Measurements from ENCODE around the gene ADGRF4.

The ADGRF4 gene, protein sequence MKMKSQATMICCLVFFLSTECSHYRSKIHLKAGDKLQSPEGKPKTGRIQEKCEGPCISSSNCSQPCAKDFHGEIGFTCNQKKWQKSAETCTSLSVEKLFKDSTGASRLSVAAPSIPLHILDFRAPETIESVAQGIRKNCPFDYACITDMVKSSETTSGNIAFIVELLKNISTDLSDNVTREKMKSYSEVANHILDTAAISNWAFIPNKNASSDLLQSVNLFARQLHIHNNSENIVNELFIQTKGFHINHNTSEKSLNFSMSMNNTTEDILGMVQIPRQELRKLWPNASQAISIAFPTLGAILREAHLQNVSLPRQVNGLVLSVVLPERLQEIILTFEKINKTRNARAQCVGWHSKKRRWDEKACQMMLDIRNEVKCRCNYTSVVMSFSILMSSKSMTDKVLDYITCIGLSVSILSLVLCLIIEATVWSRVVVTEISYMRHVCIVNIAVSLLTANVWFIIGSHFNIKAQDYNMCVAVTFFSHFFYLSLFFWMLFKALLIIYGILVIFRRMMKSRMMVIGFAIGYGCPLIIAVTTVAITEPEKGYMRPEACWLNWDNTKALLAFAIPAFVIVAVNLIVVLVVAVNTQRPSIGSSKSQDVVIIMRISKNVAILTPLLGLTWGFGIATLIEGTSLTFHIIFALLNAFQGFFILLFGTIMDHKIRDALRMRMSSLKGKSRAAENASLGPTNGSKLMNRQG
- total RNA-seq: 0.09 to 0.20 reads per million in 2 donors

DNA sequence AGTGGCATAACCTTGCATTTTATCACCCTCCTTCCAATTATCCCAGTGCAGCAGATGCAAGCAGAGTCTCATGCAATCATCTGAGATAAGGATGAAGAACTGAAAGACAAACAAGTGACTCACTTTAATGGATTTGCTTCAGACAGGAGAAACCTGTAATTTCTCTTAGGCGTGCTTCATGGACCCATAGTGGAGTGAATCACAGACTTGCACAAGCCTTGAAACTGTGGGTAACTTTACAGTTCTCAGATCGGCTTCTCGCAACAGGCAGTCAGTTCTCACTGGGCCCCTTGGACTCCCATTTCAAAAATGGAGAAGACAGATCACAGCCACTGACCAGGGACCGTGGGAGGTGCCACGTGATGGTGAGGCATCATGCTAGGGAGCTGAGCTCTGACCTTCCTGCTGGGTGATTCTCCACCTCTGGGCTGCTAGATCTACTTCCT is at the start of gene ADGRF4:
Gene ADGRF4 (plus strand): TSS at position 239 of the 446 bp plus-strand sequence. CDS start 8,666 bp downstream, outside the sequence.
- DNase-seq: no peak

DNA sequence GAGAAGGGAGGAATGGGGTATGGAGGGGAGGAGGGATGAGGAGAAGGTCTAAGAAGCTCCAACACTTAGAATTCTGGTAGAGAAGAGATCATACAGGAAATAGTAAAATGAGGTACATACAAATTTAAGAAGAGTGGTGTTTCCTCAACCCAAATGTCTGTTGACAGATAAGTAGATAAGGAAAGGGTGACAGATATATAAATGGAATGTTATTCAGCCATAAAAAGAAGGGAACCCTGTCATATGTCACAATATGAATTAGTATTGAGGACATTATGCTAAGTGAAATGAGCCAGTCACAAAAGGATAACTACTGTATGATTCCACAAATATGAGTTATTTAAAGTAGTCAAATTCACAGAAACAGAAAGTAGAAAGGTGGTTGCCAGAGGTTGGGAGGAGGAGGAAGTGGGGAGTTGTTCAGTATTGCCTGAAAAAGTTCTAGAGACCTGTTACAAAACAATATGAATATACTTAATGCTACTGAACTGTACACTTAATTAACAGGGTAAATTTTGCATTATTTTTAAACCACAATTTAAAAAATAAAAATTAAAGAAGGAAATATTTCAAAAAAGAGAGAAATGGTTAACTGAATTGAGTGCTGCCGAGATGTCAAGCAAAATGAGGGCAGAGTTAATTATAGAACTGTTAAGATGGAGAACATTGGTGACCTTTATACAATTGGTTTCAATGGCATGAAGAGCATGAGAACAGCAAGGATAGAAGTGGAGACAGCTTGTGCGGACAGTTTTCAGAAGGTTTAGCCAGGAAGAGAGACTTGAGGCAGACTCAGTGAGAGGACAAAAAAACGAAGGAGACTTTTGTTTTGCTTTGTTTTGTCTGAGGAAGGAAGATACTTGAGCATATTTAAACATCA is 47.6 kb upstream of the ADGRF4 start:
- DNase-seq: no peak

DNA sequence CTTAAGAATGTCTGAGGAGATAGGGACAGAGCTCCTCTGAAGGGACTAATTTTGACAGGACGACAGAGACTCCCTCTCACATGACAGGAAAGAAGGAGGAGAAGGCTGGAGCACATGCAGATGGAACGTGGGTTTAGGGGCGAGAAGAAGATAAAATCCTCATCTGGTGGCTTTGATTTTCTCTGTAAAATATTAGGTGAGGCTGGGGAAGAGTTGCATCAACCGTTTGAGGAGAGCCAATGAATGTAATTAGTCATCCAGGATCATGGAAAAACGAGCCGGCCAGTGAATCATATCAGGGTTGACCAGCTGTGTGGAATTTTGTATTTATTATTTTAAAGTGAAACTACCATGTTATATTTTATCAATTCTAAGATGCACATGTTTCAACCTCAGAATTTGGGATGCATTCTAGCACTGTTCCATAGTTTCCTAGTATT is 46.9 kb upstream of the ADGRF4 start:
- DNase-seq: no peak

DNA sequence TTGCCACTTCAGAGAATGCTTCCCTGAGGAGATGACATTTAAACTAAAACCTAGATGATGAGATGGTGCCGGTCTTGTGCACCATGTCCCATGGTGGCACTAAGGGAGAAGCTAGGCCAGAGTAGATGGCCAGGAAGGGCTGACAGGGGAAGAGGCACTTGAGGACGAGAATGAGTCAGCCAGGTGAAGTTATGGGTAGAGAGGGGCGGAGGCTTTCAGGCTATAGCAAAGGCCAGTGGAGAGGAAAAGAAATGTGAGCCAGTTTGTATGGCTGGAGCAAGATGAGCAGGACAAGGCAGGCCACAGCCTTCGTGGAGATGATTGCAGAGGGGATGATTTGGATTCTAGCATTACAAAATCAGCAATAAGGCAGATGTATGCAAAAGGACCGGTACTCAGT is 44.7 kb upstream of the ADGRF4 start:
- no peak for DNase-seq

DNA sequence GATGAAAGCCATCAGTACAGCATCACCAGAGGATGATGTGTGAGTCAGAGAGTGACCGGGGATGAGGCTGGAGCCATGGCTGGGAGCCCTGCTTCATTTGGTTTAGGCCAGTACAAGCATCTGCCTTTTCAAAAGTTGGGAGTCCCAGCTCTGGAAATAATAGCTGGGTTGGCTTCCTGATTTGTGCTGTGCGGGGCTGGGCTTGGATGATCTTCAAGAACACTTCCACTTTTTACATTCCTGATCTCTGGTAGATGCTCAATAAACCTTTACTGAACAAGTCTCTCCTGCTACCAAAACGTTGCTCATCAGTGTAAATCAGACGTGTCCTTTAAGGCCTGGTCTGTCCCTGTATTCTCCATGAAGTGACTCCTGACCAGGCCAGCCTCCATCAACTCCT is 44.1 kb upstream of the ADGRF4 start:
- no peak for DNase-seq

DNA sequence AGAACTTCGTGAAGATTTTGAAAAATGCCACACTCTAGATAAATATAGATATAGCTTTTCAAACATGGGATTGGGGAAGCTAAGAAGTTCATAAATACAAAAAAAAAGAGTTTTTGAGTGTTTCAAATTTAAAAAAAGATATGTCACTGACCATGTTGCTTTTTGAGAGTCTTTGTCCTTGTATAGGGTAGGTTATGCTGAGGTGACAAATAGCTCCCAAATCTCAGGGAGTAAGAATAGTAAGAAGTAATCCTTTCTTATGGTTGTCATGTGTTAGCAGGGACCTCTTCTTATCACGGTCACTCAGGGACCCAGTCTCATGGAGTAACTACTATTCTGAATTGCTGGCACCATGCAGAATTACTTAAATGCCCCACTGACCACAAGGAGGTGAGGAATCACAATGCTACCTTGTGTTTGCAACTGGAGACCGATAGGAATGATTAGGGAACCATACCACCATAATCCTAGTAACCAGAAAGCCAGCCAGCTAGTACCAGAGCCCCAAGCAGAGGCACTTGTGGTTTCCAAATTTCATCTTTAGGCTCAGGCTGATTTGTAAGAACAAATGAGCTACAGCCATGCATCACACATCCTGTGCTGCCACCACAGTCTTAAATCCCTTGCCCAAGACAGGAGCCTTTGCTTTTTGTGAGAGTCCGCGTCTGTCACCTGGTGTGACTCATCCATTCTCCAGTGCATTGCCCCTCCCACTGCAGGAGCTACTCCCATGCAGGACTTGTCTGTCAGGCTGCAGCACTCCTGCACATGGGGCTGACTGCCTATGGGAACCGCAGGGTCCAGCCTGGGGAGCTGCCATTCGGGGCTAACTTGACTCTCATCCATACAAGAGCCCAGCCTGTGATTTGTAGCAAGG is 42.4 kb upstream of the ADGRF4 start:
- no peak for DNase-seq

DNA sequence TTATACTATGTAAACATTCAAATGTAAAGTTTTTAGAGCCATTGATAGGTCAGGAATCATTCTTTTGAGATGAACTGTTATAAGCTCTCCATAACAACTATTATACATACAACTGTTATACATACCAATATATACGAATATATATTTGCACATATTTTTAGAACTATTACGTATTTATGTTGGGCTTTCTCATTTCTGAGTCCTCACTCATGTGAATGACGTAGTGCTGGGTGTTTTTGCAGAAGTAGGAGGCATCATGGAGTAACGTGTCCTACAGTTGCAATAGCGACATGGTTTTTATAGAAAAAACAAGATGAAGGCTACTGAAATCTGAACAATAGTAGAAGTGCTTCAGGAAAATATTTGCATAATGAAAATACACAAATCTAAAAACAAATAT is 36.4 kb upstream of the ADGRF4 start:
- no peak for DNase-seq

DNA sequence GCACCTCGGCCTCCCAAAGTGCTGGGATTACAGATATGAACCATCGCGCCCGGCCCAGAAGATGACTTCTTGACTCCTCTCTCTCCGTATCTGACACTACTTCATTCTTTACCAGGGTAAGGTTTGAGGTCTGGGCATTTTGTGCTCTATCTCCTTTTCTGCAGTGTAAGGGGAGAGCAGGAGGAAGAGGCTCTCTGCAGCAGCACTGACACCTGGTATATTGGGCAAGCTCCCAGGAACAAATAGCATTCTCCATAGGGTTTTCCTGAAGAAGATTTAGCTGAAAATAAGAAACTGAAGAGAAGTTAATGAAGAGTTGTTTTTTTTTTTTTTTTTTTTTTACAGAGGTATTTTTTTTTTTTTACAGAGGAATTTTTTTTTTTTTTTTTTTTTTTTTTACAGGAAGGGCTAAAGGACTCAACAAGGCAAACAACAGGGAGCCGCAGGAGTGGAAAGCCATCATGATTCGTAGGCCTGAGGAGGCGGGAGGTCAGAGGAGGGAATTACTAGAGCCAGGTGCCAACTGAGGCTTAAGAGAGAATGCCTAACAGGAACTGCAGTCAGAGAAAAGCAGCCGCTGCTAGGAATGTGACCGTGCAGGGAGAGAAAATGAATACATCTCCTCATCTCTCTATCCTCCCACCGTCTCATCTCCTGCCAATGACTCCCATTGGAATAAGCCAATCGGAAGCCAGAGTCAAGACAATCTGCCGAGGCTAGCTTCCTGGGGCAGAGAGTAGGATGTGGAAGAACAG is 34.7 kb upstream of the ADGRF4 start:
- no peak for DNase-seq

DNA sequence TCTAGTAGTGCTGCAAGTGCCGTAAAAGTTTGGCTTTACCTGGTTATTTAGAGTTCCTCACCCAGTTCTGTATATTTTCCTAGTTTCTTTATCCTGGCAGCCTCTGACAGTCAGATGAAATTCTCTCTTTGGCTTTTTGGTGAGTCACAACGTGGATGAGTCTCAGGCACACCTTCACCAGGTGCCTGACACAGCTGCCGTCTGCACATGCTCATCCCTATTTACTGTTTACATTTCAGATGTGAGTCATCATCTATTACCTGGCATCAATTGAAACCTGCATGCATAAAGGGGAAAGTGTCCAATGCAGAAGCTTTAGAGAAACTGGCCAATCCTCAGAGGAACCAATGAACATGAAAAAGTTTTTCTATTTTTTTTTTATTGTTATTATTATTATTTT is 33.3 kb upstream of the ADGRF4 start:
- DNase-seq: no peak

DNA sequence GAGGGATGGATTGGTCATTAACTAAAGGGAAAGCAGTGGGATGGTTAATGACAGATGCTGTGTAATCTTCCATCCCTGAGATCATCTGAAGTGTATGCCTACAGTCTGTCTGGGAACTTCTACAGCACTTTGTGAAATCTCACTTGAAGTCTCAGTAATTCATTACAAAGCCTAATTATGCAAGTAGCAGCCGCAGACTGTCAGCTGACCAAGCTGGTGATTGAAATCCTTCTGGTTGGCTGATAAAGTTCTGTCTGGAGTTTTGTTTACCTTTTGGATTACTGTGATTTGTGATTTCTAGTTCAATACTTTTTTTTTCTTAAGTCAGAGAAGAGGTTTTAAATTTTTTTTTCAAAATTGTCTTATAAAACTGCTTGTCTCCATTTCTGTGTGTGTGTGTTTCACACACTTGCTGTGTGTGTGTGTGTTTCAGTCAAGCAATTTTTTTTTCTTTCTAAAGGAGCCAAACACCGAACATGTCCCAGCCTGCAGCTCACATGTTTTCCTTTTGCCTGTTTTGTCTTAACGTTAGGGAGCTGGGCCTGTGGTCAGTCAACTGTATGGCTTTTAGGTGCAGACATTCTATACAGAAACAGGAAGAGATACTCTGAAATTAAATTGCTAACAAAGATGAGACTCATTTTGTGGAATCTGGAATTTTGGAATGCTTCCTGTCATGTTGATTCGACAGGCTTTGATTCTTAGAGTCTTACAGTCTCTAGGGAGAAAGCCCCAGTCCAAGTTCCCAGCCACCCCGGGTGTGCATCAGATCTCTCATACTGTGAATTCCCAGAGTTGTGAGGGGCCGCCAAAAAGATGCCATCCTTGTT is 28.5 kb upstream of the ADGRF4 start:
- no peak for DNase-seq

DNA sequence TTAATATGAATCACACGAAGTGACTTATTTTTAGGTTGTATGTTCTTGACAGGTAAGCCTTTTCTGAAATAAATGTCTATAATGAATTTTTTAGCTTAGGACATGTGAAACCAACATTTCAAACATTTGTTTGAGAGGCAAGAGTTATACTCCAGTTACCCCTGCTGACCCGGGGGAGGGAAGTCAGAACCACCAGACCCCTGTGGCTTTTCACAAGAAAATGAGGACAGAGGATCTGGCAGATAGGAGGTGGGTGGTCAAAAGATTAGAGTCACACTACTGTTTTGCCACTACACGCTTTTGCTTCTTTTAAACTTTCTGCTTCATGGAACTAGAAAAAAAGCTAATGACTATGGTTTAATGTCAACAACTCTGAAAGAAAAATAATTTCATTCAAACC is 27.5 kb upstream of the ADGRF4 start:
- DNase-seq: no peak

DNA sequence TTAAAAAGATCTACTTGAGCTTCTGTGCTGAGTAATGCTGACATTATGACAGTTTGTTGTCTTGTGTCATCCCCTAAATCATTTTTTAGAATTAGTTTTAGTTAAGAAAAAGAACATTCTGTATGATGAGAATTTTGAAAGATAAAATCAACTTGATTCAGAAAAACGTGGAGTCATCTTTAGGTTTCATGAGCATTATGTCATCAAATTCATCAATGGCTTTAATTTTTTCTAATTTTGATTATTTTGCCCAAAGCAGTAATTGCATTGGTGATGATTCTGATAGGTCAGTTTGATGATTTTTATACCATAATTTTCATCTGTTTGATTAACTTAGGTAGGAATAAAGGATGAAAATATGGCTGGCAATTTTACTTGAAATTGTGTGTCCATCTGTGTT is 26.6 kb upstream of the ADGRF4 start:
- no peak for DNase-seq

DNA sequence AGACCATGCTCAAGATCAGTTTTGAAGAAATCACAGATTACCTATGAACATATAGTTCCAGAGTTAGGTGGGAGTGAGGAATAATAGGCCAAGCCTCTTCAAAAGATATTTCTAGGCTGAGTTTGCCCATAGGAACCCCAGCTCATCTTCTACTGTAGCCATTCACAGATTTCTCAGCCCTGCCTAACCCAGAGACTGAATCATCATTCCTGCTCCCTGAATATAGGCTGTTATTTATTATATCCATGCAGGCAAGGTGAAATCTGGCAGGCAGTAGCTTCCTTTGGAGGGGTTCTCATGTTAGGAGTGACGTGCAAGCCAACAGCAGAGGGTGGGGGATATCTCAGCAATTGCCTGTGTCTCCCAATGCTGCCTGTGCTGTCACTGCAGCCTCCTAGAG is 25.6 kb upstream of the ADGRF4 start:
- no peak for DNase-seq

DNA sequence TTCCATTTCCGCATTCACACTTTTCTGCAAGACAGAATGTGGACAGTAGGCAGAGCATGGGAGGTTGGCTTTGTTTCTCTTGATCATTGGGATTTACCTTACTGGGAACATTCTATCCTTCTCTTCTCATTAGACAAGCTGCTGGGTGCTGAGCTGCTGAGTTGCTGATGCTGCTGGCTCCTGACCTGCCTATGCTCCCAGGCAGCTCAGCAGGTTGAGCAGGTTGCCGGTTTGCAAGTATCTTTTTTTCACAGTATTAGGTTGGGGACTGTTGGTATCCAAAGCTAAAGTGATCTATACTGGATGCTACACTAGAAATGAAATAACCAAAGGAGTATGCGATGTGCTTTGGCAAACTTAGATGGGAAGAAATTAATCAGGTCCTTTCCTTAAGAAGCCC is 23.7 kb upstream of the ADGRF4 start:
- DNase-seq: no peak

DNA sequence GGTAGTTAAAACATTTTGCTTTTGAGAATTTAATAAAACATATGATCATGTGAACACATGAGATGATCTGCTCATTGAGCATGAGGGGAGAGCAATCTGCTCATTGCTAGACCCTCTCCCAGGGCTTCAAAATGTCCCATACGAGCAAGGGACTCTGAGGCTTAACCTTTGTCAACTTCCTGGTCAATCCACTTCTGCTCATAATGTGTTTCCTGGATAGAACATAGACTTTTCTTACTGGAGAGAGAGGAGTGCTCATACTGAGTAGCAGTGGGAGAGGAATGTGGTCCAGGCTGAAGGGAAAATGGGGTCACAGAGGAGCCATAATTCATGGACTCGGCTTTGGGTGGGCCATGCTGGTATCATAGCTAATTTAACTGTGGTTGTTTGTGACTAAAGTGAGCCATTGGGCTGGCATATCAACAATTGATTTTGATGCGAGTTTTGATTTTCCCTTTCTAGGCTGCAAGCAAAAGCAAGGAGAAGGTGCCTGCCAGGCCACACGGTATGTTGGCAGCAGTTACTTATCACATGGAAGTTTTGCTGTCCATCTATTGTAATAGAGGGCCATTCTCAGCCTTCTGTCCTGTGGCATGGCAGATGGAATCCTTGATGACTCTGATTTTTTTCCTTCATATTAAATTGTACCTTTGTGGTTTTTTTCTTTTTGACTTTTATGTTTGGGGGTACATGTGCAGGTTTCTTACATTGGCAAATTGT is 20.8 kb upstream of the ADGRF4 start:
- DNase-seq: no peak

DNA sequence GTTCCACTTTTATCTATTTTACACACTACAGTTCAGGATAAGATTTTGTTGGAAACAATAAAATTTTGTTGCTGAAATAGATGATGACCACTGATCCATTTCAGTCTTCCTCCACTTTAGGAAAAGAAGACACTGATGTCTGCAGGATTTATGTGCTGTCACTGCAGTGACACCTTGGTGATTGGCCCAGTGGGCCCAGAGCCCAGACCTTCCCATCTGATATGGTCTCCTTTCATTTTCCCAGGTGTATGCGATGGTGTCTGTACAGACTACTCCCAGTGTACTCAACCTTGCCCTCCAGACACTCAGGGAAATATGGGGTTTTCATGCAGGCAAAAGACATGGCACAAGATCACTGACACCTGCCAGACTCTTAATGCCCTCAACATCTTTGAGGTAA is 19.6 kb upstream of the ADGRF4 start:
- no peak for DNase-seq

DNA sequence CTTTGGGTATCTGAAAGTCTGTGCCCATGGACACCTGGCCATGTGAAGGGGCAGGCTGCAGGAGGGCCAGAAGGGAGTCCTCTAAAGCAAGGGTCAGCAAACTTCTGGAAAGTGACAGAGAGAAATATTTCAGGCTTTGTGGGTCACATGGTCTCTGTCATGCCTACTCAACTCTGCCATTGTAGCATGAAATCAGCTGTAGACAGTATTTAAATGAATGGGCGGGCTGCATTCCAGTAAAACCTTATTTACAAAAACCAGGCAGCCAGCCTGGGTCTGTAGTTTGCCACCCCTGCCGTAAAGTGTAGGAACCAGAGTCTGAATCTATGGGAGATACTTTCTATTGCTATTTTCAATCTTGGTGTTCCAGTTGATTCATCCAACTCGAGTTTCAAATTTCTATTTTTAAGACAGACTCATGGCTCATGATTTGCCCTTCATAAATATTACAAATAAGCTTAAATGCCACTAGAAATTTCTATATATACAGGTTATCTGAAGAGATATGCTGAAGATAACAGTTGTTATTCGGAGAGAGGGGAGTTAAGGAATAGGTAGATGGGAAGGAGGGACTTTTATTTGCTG is 19.0 kb upstream of the ADGRF4 start:
- no peak for DNase-seq

DNA sequence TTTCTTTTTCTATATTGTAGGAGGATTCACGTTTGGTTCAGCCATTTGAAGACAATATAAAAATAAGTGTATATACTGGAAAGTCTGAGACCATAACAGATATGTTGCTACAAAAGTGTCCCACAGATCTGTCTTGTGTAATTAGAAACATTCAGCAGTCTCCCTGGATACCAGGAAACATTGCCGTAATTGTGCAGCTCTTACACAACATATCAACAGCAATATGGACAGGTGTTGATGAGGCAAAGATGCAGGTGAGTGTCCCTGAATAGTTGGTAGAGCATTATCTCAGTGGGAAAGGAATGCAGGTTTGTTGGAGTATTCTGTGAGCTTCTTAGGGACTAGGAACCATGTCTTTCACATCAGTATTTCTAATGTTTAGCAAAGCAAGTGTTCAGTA is 18.3 kb upstream of the ADGRF4 start:
- no peak for DNase-seq

DNA sequence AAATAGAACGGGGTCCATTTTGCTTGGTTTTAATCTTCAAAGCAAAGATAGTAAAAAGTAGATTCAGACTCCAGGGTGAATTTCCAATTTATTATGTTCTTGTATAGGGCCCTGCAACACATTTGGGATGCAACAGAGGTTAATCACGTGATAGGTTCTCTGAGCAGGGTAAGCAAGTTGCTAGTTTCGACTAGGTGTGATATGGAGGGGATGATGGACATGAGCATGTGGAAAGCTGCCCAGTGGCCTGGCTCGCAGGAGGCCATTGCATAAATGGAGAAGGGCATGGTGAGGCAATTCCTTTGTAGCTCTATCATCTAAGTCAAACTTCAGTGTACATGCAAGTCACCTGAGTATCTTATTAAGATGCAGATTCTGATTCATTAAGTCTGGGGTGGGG is 17.7 kb upstream of the ADGRF4 start:
- DNase-seq: no peak

Data from activated gamma-delta T cell (primary cell).